ENCODE data around the gene RAB20.

The RAB20 gene

DNA sequence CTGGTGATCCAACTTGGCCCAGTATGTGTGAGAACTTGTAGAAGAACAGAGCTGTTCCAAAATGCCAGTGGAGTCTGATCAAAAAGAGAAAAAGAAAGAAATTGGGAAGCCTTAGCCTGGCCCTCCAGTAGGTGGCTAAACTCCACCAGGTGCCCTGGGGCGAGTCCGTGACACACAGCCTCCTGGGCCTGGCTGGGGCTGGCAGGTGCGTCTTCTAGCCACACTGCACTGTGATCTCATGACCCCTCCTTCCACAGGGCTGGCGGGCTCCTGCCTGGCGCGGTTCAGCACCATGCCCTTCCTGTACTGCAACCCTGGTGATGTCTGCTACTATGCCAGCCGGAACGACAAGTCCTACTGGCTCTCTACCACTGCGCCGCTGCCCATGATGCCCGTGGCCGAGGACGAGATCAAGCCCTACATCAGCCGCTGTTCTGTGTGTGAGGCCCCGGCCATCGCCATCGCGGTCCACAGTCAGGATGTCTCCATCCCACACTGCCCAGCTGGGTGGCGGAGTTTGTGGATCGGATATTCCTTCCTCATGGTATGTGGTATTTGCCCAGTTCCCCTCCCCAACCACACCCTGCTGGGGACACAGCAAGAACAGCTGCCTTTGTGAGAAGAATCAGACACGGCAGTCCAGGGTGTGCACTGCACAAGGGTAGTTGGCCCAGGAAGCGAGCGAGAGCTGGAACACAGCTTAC is 53.7 kb downstream of the RAB20 start:
- no peak overlapping the region for H2AFZ ChIP-seq (ENCODE audit: low read length, unreplicated experiment)
- peaks cover 23% of the 10 kb centered on the region for H3K4me1 ChIP-seq (ENCODE audit: control insufficient read depth, insufficient read depth, low read length, unreplicated experiment)
- no peak overlapping the region for H3K4me3 ChIP-seq (ENCODE audit: low read depth, low read length)
- H3K79me2 ChIP-seq (ENCODE audit: control insufficient read depth, insufficient read depth, low read length, unreplicated experiment), result no peaks in the 10 kb centered on the region
- no peaks in the 10 kb centered on the region; the same call in 1 of the 2 replicates for H3K36me3 ChIP-seq (ENCODE audit: insufficient read depth, low read length)
- H3K27ac ChIP-seq (ENCODE audit: low read depth, low read length), result no peak overlapping the region
- no peaks in the 10 kb centered on the region for H3K27me3 ChIP-seq (ENCODE audit: insufficient read depth, low read length)

- peaks cover 23% of the 10 kb centered on the region for H3K4me1 ChIP-seq (ENCODE audit: control insufficient read depth, insufficient read depth, low read length, unreplicated experiment)
- no peak overlapping the region for H2AFZ ChIP-seq (ENCODE audit: low read length, unreplicated experiment)
Measured at GRCh38 chr13:110506859-110507566, 54.5 kb downstream of the RAB20 start.

GRCh38 chr13:110506396-110506795 is 55.1 kb downstream of the RAB20 start:
- no peaks in the 10 kb centered on the region for H3K79me2 ChIP-seq (ENCODE audit: control insufficient read depth, insufficient read depth, low read length, unreplicated experiment)
- peaks cover 4% of the 10 kb centered on the region; the same call in 1 of the 2 replicates for H3K36me3 ChIP-seq (ENCODE audit: insufficient read depth, low read length)
- H3K27ac ChIP-seq (ENCODE audit: low read depth, low read length), result no peak overlapping the region
- H3K27me3 ChIP-seq (ENCODE audit: insufficient read depth, low read length), result no peaks in the 10 kb centered on the region
- H2AFZ ChIP-seq (ENCODE audit: low read length, unreplicated experiment), result no peak overlapping the region
- peaks cover 23% of the 10 kb centered on the region for H3K4me1 ChIP-seq (ENCODE audit: control insufficient read depth, insufficient read depth, low read length, unreplicated experiment)
- no peak overlapping the region for H3K4me3 ChIP-seq (ENCODE audit: low read depth, low read length)

More at GRCh38 chr13:110506859-110507566, 54.5 kb downstream of the RAB20 start:
- no peak overlapping the region for H3K4me3 ChIP-seq (ENCODE audit: low read depth, low read length)
- no peaks in the 10 kb centered on the region for H3K79me2 ChIP-seq (ENCODE audit: control insufficient read depth, insufficient read depth, low read length, unreplicated experiment)
- peaks cover 4% of the 10 kb centered on the region; the same call in 1 of the 2 replicates for H3K36me3 ChIP-seq (ENCODE audit: insufficient read depth, low read length)
- H3K27ac ChIP-seq (ENCODE audit: low read depth, low read length), result 0 out of 2 replicates have a peak overlapping the region, but pooled peaks have one; percentile 10
- H3K27me3 ChIP-seq (ENCODE audit: insufficient read depth, low read length), result no peaks in the 10 kb centered on the region

DNA sequence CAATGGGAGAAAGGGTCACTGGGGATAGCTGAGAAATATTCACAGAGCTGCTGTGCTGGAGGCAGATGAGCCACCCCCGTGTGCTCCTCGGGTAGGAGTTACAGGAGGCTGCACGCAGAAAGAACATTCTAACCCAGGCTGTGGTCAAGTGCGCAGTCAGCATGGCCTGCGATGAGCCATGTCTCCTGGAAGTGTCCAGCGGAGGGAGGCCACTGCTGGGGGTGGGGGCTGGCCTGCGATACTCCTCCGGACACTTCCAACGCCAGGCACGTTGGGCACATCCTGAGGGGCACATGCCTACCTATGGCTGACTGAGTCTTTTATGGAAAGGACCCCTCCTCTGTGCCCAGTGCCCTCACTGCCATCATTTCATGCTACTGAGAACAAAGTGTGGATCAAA is 55.9 kb downstream of the RAB20 start:
- no peak overlapping the region for H2AFZ ChIP-seq (ENCODE audit: low read length, unreplicated experiment)
- H3K4me1 ChIP-seq (ENCODE audit: control insufficient read depth, insufficient read depth, low read length, unreplicated experiment), result peaks cover 23% of the 10 kb centered on the region
- H3K4me3 ChIP-seq (ENCODE audit: low read depth, low read length), result no peak overlapping the region
- peaks cover 10% of the 10 kb centered on the region; the same call in 1 of the 2 replicates for H3K36me3 ChIP-seq (ENCODE audit: insufficient read depth, low read length)
- H3K27me3 ChIP-seq (ENCODE audit: insufficient read depth, low read length), result no peaks in the 10 kb centered on the region
- no peak overlapping the region for H3K27ac ChIP-seq (ENCODE audit: low read depth, low read length)
- H3K79me2 ChIP-seq (ENCODE audit: control insufficient read depth, insufficient read depth, low read length, unreplicated experiment), result no peaks in the 10 kb centered on the region

DNA sequence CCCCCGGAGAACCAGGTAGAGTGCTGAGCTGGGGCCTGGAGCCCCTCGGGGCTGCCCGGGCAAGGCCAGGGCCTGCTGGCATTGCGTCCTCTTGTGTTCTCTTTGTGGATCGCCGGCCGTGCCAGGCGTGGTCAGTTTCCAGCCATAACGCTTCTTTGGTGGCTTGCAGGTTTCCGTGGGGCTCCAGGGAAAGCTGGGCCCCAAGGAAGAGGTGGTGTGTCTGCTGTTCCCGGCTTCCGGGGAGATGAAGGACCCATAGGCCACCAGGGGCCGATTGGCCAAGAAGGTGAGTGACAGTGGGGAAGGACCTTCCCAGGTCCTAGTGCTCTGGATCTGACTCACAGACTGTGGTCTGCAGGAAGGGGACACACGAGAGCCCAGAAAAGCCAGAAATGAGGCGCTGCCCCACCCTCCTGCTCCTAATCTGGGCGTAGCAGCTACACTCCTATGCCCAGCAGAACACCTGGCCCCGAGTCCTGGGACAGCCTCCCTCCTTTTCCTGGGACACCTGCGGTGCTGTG is 57.5 kb downstream of the RAB20 start:
- H2AFZ ChIP-seq (ENCODE audit: low read length, unreplicated experiment), result no peak overlapping the region
- H3K79me2 ChIP-seq (ENCODE audit: control insufficient read depth, insufficient read depth, low read length, unreplicated experiment), result no peaks in the 10 kb centered on the region
- H3K27ac ChIP-seq (ENCODE audit: low read depth, low read length), result peak overlapping the region; percentile 48
- peaks cover 23% of the 10 kb centered on the region; the same call in 1 of the 2 replicates for H3K36me3 ChIP-seq (ENCODE audit: insufficient read depth, low read length)
- H3K27me3 ChIP-seq (ENCODE audit: insufficient read depth, low read length), result no peaks in the 10 kb centered on the region
- no peak overlapping the region for H3K4me3 ChIP-seq (ENCODE audit: low read depth, low read length)
- peaks cover 32% of the 10 kb centered on the region for H3K4me1 ChIP-seq (ENCODE audit: control insufficient read depth, insufficient read depth, low read length, unreplicated experiment)

DNA sequence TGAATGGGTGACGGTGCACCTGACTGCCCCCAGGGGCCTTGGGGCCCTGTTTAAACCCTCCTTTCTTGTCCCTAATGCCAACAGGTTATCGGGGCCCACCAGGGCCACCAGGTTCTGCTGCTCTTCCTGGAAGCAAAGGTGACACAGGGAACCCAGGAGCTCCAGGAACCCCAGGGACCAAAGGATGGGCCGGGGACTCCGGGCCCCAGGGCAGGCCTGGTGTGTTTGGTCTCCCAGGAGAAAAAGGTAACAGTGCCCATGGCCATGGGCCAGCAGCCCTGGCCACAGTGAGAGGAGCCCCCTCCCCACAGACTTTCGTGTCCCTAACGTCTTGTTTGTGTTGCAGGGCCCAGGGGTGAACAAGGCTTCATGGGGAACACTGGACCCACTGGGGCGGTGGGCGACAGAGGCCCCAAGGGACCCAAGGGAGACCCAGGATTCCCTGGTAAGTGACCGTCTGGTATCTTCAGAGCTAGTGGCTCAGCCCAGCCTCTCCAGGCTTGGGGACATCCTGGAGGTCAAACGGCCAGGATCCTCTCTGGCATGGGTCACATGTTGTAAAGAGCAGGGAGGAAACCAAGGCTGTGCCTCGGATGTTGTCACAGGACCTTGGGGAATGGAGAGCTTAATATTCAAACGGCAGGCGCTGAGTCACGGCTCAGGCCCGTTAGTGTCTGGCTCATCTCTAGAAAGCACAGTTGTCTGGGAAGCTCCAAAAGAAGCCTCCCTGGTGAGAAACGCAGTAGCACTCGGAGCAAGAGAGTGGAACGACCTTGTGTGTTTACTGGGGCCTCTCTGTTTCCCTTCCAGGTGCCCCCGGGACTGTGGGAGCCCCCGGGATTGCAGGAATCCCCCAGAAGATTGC is 58.3 kb downstream of the RAB20 start:
- no peak overlapping the region for H2AFZ ChIP-seq (ENCODE audit: low read length, unreplicated experiment)
- no peak overlapping the region for H3K4me3 ChIP-seq (ENCODE audit: low read depth, low read length)
- peaks cover 31% of the 10 kb centered on the region; the same call in 1 of the 2 replicates for H3K36me3 ChIP-seq (ENCODE audit: insufficient read depth, low read length)
- H3K27ac ChIP-seq (ENCODE audit: low read depth, low read length), result peak overlapping the region; percentile 48
- H3K79me2 ChIP-seq (ENCODE audit: control insufficient read depth, insufficient read depth, low read length, unreplicated experiment), result no peaks in the 10 kb centered on the region
- H3K4me1 ChIP-seq (ENCODE audit: control insufficient read depth, insufficient read depth, low read length, unreplicated experiment), result peaks cover 32% of the 10 kb centered on the region
- no peaks in the 10 kb centered on the region for H3K27me3 ChIP-seq (ENCODE audit: insufficient read depth, low read length)

GRCh38 chr13:110501188-110501587 is 60.3 kb downstream of the RAB20 start:
- Histone ChIP-seq H3K4me1 (ENCODE audit: control insufficient read depth, insufficient read depth, low read length, unreplicated experiment) (peaks cover 21% of the 10 kb centered on the region), H3K27me3 (ENCODE audit: insufficient read depth, low read length) (no peaks in the 10 kb centered on the region), H2AFZ (ENCODE audit: low read length, unreplicated experiment) (no peak overlapping the region), H3K36me3 (ENCODE audit: insufficient read depth, low read length) (peaks cover 43% of the 10 kb centered on the region), H3K4me3 (ENCODE audit: low read depth, low read length) (no peak overlapping the region), H3K27ac (ENCODE audit: low read depth, low read length) (no peak overlapping the region), H3K79me2 (ENCODE audit: control insufficient read depth, insufficient read depth, low read length, unreplicated experiment) (no peaks in the 10 kb centered on the region)

DNA sequence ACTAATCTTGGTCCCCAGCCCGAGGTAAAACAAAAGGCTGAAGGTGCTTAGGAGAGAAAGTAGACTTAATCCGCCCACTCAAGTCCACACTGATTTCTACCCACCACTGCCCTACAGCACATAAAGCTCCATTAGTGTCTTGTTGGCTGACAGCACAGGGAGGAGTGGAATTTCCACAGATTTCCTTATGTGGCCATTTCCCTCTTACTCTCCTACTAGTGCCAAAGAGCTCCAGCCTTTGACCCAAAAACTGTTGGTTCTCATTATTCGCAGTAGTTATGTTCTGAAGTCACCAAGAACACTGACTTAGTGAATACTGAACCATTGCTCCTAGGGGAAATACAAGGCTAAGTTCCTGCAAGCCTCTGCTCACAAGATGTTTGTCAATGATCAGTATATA is 61.2 kb downstream of the RAB20 start:
- H3K4me1 ChIP-seq (ENCODE audit: control insufficient read depth, insufficient read depth, low read length, unreplicated experiment), result peaks cover 21% of the 10 kb centered on the region
- 0 out of 2 replicates have a peak overlapping the region, but pooled peaks have one; percentile 47 for H3K27ac ChIP-seq (ENCODE audit: low read depth, low read length)
- peaks cover 51% of the 10 kb centered on the region for H3K36me3 ChIP-seq (ENCODE audit: insufficient read depth, low read length)

DNA sequence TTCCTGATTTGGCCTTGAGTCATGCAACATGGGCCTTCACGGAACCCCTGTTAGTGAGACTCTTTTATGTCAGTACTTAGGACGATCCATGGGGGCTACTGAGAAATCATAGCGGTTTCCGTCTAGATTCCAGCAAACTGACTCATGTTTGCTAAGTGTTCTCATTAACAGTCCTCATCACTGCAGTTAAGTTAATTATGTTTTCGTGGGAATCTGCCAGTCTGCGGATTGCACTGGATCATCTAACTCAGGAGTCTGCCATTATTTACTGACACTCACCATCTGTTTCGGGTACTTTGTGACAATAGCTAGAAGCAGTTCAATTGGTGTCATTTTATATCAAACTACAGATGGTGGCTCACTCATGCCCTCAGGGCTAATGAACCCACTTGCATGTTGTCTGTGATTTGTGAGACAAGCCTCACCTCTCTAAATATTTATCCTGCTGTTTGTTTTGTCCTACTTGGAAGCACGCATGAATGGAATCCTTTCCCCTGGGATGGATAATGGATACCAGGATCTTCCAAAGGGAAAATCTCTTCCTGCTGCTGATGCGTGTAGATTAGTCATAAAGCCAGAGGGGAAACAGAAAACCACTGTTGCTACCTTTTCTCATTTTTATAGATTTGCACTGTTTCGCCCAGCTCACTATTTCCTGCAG is 61.8 kb downstream of the RAB20 start:
- Histone ChIP-seq H3K36me3 (ENCODE audit: insufficient read depth, low read length) (peaks cover 57% of the 10 kb centered on the region), H3K4me3 (ENCODE audit: low read depth, low read length) (no peak overlapping the region), H2AFZ (ENCODE audit: low read length, unreplicated experiment) (no peak overlapping the region), H3K27me3 (ENCODE audit: insufficient read depth, low read length) (no peaks in the 10 kb centered on the region), H3K4me1 (ENCODE audit: control insufficient read depth, insufficient read depth, low read length, unreplicated experiment) (peaks cover 21% of the 10 kb centered on the region), H3K27ac (ENCODE audit: low read depth, low read length) (peak overlapping the region; percentile 47; the same call in 1 of the 2 replicates), H3K79me2 (ENCODE audit: control insufficient read depth, insufficient read depth, low read length, unreplicated experiment) (no peaks in the 10 kb centered on the region)

More for the DNA sequence above, 61.2 kb downstream of the RAB20 start:
- Histone ChIP-seq H3K27me3 (ENCODE audit: insufficient read depth, low read length) (no peaks in the 10 kb centered on the region), H2AFZ (ENCODE audit: low read length, unreplicated experiment) (no peak overlapping the region), H3K79me2 (ENCODE audit: control insufficient read depth, insufficient read depth, low read length, unreplicated experiment) (no peaks in the 10 kb centered on the region), H3K4me3 (ENCODE audit: low read depth, low read length) (no peak overlapping the region)

GRCh38 chr13:110498765-110499164 is 62.8 kb downstream of the RAB20 start:
- H3K4me3 ChIP-seq (ENCODE audit: low read depth, low read length), result no peak overlapping the region
- peaks cover 18% of the 10 kb centered on the region for H3K4me1 ChIP-seq (ENCODE audit: control insufficient read depth, insufficient read depth, low read length, unreplicated experiment)
- H3K79me2 ChIP-seq (ENCODE audit: control insufficient read depth, insufficient read depth, low read length, unreplicated experiment), result no peaks in the 10 kb centered on the region
- H3K27me3 ChIP-seq (ENCODE audit: insufficient read depth, low read length), result no peaks in the 10 kb centered on the region
- H3K27ac ChIP-seq (ENCODE audit: low read depth, low read length), result no peak overlapping the region
- peaks cover 59% of the 10 kb centered on the region for H3K36me3 ChIP-seq (ENCODE audit: insufficient read depth, low read length)
- H2AFZ ChIP-seq (ENCODE audit: low read length, unreplicated experiment), result no peak overlapping the region
